ENCODE results near the gene CA10.

CA10 gene

GRCh38 chr17:51912939-51913338 is 245.6 kb downstream of the CA10 start:
- TF ChIP-seq CTCF (IDR thresholded peaks at IDR 0.05; ENCODE audit: insufficient read depth, low read length, poor library complexity, severe bottlenecking) = no peak
- no peak for TF ChIP-seq EZH2phosphoT487 (conservative IDR thresholded peaks at IDR 0.05; ENCODE audit: low read length)
- Histone ChIP-seq H3K27me3 (ENCODE audit: low read length) (no peaks in the 10 kb centered on the region), H3K4me3 (ENCODE audit: insufficient read depth, low read length, poor library complexity, severe bottlenecking) (no peak overlapping the region), H3K79me2 (ENCODE audit: insufficient read depth, low read length) (no peaks in the 10 kb centered on the region), H3K27ac (ENCODE audit: low read depth, low read length) (no peak overlapping the region), H3F3A (ENCODE audit: insufficient read depth) (no peaks in the 10 kb centered on the region), H3K9me2 (replicated peaks; ENCODE audit: insufficient read depth, low read length) (no peaks in the 10 kb centered on the region), H4K20me1 (ENCODE audit: low read depth, low read length) (no peaks in the 10 kb centered on the region), H2AFZ (ENCODE audit: low read depth, low read length, severe bottlenecking) (no peak overlapping the region), H3K36me3 (ENCODE audit: low read length) (no peaks in the 10 kb centered on the region), H3K9me3 (ENCODE audit: insufficient read depth, low read length) (no peaks in the 10 kb centered on the region), H3K9ac (ENCODE audit: low read length) (no peak overlapping the region), H3K4me2 (ENCODE audit: low read depth, low read length, poor library complexity, severe bottlenecking) (no peak overlapping the region)

GRCh38 chr17:51911237-51911636 is 247.3 kb downstream of the CA10 start:
- Histone ChIP-seq H3K9me3 (ENCODE audit: insufficient read depth, low read length) (no peaks in the 10 kb centered on the region), H2AFZ (ENCODE audit: low read depth, low read length, severe bottlenecking) (no peak overlapping the region), H3F3A (ENCODE audit: insufficient read depth) (no peaks in the 10 kb centered on the region), H4K20me1 (ENCODE audit: low read depth, low read length) (no peaks in the 10 kb centered on the region), H3K9ac (ENCODE audit: low read length) (no peak overlapping the region), H3K36me3 (ENCODE audit: low read length) (no peaks in the 10 kb centered on the region), H3K4me3 (ENCODE audit: insufficient read depth, low read length, poor library complexity, severe bottlenecking) (no peak overlapping the region), H3K27me3 (ENCODE audit: low read length) (no peaks in the 10 kb centered on the region), H3K9me2 (replicated peaks; ENCODE audit: insufficient read depth, low read length) (no peaks in the 10 kb centered on the region), H3K79me2 (ENCODE audit: insufficient read depth, low read length) (no peaks in the 10 kb centered on the region), H3K4me2 (ENCODE audit: low read depth, low read length, poor library complexity, severe bottlenecking) (no peak overlapping the region), H3K27ac (ENCODE audit: low read depth, low read length) (no peak overlapping the region)
- TF ChIP-seq CTCF (IDR thresholded peaks at IDR 0.05; ENCODE audit: insufficient read depth, low read length, poor library complexity, severe bottlenecking) = no peak

- no peak overlapping the region for H3K9ac ChIP-seq (ENCODE audit: low read length)
- no peaks in the 10 kb centered on the region for H3K9me3 ChIP-seq (ENCODE audit: insufficient read depth, low read length)
- no peak overlapping the region for H2AFZ ChIP-seq (ENCODE audit: low read depth, low read length, severe bottlenecking)
- H3K27ac ChIP-seq (ENCODE audit: low read depth, low read length) = no peak overlapping the region
- no peak overlapping the region for H3K4me3 ChIP-seq (ENCODE audit: insufficient read depth, low read length, poor library complexity, severe bottlenecking)
- no peaks in the 10 kb centered on the region for H3K36me3 ChIP-seq (ENCODE audit: low read length)
- H3K79me2 ChIP-seq (ENCODE audit: insufficient read depth, low read length) = no peaks in the 10 kb centered on the region
- no peaks in the 10 kb centered on the region for H3K27me3 ChIP-seq (ENCODE audit: low read length)
- no peaks in the 10 kb centered on the region for H3F3A ChIP-seq (ENCODE audit: insufficient read depth)
- H4K20me1 ChIP-seq (ENCODE audit: low read depth, low read length) = no peaks in the 10 kb centered on the region
- TF ChIP-seq CTCF (IDR thresholded peaks at IDR 0.05; ENCODE audit: insufficient read depth, low read length, poor library complexity, severe bottlenecking) (no peak), EZH2phosphoT487 (conservative IDR thresholded peaks at IDR 0.05; ENCODE audit: low read length) (no peak)
- no peaks in the 10 kb centered on the region for H3K9me2 ChIP-seq (replicated peaks; ENCODE audit: insufficient read depth, low read length)
- no peak overlapping the region for H3K4me2 ChIP-seq (ENCODE audit: low read depth, low read length, poor library complexity, severe bottlenecking)
These were observed 248.5 kb downstream of the CA10 start for GRCh38 chr17:51909971-51910370.

Measured in SU-DHL-6 (cell line).